GM12878 (cell line): ENCODE results near the gene RGP1. TPM values are rescaled to one million over a fixed set of nuclear protein-coding genes. Genes with fewer than 3 reads are reported as not detected.

Source experiments
- ATAC-seq: fragments of 200-7000 bp; cut with Tn5 transposase; 3 replicates; pipeline ENCODE4 v1.9.1; 2020; ENCODE audit warnings: mild to moderate bottlenecking, moderate library complexity
- BruUV-seq: library from RNA; stranded (reverse); fragments of 400-500 nt; replicated peaks from 2 replicates; lab custom pipeline; 2021; lab: Mats Ljungman, UMichigan
- CTCF ChIA-PET: fragments of 300-600 bp; sonication (Branson Sonifier 250); formaldehyde crosslinking; extraction: SDS; loops from one replicate; lab custom pipeline; 2021; ENCODE audit warnings: inconsistent platforms; lab: Yijun Ruan, JAX
- POLR2A ChIA-PET: fragments of 350-600 bp; formaldehyde crosslinking; extraction: SDS; loops from one replicate; lab custom pipeline; 2021; ENCODE audit warnings: inconsistent platforms; lab: Charles Lee
- RAD21 ChIA-PET: fragments of 300-600 bp; sonication (Branson Sonifier 250); formaldehyde crosslinking; loops from one replicate; lab custom pipeline; 2023; ENCODE audit warnings: antibody characterized with exemption; ENCODE audit not compliant: unreplicated experiment; lab: Charles Lee
- SMC1A ChIA-PET: fragments of 300-600 bp; sonication (Branson Sonifier 250); formaldehyde crosslinking; loops from one replicate; lab custom pipeline; 2023; ENCODE audit not compliant: unreplicated experiment, uncharacterized antibody; lab: Charles Lee
- DNase-seq: peaks from one replicate; pipeline ENCODE4 v3.0.0-alpha.2; 2011; ENCODE audit warnings: low read depth, low spot score
- FAIRE-seq: peaks from 3 replicates; lab custom pipeline; 2011; peaks lifted over from hg19 to GRCh38; lab: Jason Lieb, UNC
- H2AFZ ChIP-seq: 2 replicates; pipeline ENCODE4 v1.6.0; 2011; ENCODE audit warnings: low read depth, low read length, control low read depth; ENCODE audit not compliant: control insufficient read depth
- H3K27ac ChIP-seq: 2 replicates; pipeline ENCODE4 v1.5.1; 2011; ENCODE audit warnings: control low read depth; ENCODE audit not compliant: control insufficient read depth, insufficient read depth
- H3K27me3 ChIP-seq, 2 experiments: replicated peaks in 1 of 2; 2 replicates each; pipeline versions ENCODE4 v1.6.0 to v1.6.1; 2011; ENCODE audit warnings: low read length in 1 of 2; ENCODE audit not compliant: control insufficient read depth in 2 of 2, insufficient read depth in 2 of 2
- H3K36me3 ChIP-seq, 2 experiments: 2 replicates each; pipeline ENCODE4 v1.5.1; 2011; ENCODE audit warnings: low read length in 1 of 2; ENCODE audit not compliant: control insufficient read depth in 2 of 2, insufficient read depth in 2 of 2
- H3K4me1 ChIP-seq: 2 replicates; pipeline ENCODE4 v1.6.1; 2011; ENCODE audit warnings: mild to moderate bottlenecking, low read length, moderate library complexity, mixed read lengths; ENCODE audit not compliant: control insufficient read depth, insufficient read depth
- H3K4me2 ChIP-seq: 2 replicates; pipeline ENCODE4 v1.6.0; 2011; ENCODE audit warnings: control low read depth; ENCODE audit not compliant: control insufficient read depth, insufficient read depth
- H3K4me3 ChIP-seq: fragments of 200-600 bp; sonication (generic); 2 replicates; pipeline ENCODE4 v1.5.1; 2016
- H3K79me2 ChIP-seq: 2 replicates; pipeline ENCODE4 v1.6.0; 2011; ENCODE audit warnings: low read length; ENCODE audit not compliant: control insufficient read depth, insufficient read depth
- H3K9ac ChIP-seq: 2 replicates; pipeline ENCODE4 v1.8.0; 2011; ENCODE audit warnings: low read length, control low read depth, mixed read lengths; ENCODE audit not compliant: control insufficient read depth, insufficient read depth
- H3K9me3 ChIP-seq: replicated peaks from 3 replicates; pipeline ENCODE4 v1.5.1; 2011; ENCODE audit warnings: mild to moderate bottlenecking, low read length; ENCODE audit not compliant: control insufficient read depth, insufficient read depth
- H4K20me1 ChIP-seq: 2 replicates; pipeline ENCODE4 v1.6.0; 2011; ENCODE audit not compliant: control insufficient read depth, insufficient read depth
- CHD2 ChIP-seq: IDR thresholded peaks from 2 replicates; pipeline ENCODE4 v1.6.1; 2011; ENCODE audit warnings: low read depth, low read length, improper control_type of control experiment, borderline replicate concordance
- PML ChIP-seq: IDR thresholded peaks from 2 replicates; pipeline ENCODE4 v1.6.1; 2012; ENCODE audit warnings: low read length, inconsistent platforms
- RUNX3 ChIP-seq: IDR thresholded peaks from 2 replicates; pipeline ENCODE4 v1.6.1; 2012; ENCODE audit warnings: low read length, inconsistent platforms
- SMAD1 ChIP-seq: fragments of 450-650 bp; IDR thresholded peaks from 2 replicates; pipeline ENCODE4 v1.6.1; 2018; ENCODE audit warnings: mild to moderate bottlenecking, low read depth; ENCODE audit not compliant: partially characterized antibody
- SMC3 ChIP-seq: IDR thresholded peaks from 2 replicates; pipeline ENCODE4 v1.6.1; 2011; ENCODE audit warnings: low read length, improper control_type of control experiment, borderline replicate concordance
- SREBF2 ChIP-seq: IDR thresholded peaks from 2 replicates; pipeline ENCODE4 v1.6.1; 2012; ENCODE audit warnings: mild to moderate bottlenecking, low read length
- USF2 ChIP-seq: IDR thresholded peaks from 2 replicates; pipeline ENCODE4 v1.6.1; 2011; ENCODE audit warnings: low read depth, low read length, improper control_type of control experiment, borderline replicate concordance
- WGBS: methylation state at CpG from one replicate; pipeline ENCODE4 v1.1.6; 2016; ENCODE audit warnings: low lambda C conversion rate; ENCODE audit not compliant: insufficient replicate concordance, insufficient coverage; ENCODE audit errors: missing lambda C conversion rate; 5-methylcytosine and 5-hydroxymethylcytosine counted together
- in situ Hi-C: fragments of 300-500 bp; cut with MboI; formaldehyde crosslinking; loops from 9 replicates; pipeline ENCODE4 v1.14.3; 2018; ENCODE audit warnings: mixed read lengths
- intact Hi-C: fragments of 100-400 bp; cut with micrococcal nuclease; formaldehyde crosslinking; loops from one replicate; pipeline ENCODE4 v1.14.2; 2022; ENCODE audit not compliant: unreplicated experiment
- polyA plus RNA-seq, 11 experiments: library from polyadenylated mRNA; depleted of rRNA in 4 of 11; unstranded in 6 of 11; stranded (reverse) in 5 of 11; fragments of >200 nt; fragmentation: Nextera tagmentation in 4 of 11; fragmentation: Illumina TruSeq in 1 of 11; extraction: Ambion mirVana in 4 of 11; extraction: Trizol in 1 of 11; gene quantifications; 1 replicate in 1 of 11; 2 replicates in 10 of 11; pipeline versions ENCODE4 v1.2.1 to v1.2.3, GENCODE V29; 2011 to 2016; ENCODE audit warnings: inconsistent platforms in 2 of 11, missing spikeins in 2 of 11, low read depth in 1 of 11
- total RNA-seq, 4 experiments: library from RNA; depleted of rRNA in 3 of 4; stranded (reverse); fragments of >200 nt in 3 of 4; fragmentation: Illumina TruSeq in 1 of 4; extraction: Trizol in 1 of 4; gene quantifications; 2 replicates each; pipeline versions ENCODE4 v1.2.1 to v1.2.3, GENCODE V29; 2013 to 2021
- TF ChIP-seq, protein P1 (sequence below): fragments of 450-650 bp; formaldehyde crosslinking; IDR thresholded peaks from 2 replicates; pipeline ENCODE4 v1.4.0; 2020; ENCODE audit warnings: mild to moderate bottlenecking, moderate library complexity

RGP1 gene
- total and polyA plus RNA-seq, 10 of the 15 experiments (the other 5 are each of a cell fraction or from before 2014, with no cell fraction given), result 0.44 to 14.9 (median 7.4) TPM

GRCh38 chr9:35763803-35764202, 14.7 kb downstream of the RGP1 start (continued):
- TF ChIP-seq USF2, result no peak
- no peak for TF ChIP-seq CHD2
- no peak for TF ChIP-seq SREBF2
- no peak for TF ChIP-seq RUNX3
- TF ChIP-seq, all 136 proteins: peak for 0

DNA sequence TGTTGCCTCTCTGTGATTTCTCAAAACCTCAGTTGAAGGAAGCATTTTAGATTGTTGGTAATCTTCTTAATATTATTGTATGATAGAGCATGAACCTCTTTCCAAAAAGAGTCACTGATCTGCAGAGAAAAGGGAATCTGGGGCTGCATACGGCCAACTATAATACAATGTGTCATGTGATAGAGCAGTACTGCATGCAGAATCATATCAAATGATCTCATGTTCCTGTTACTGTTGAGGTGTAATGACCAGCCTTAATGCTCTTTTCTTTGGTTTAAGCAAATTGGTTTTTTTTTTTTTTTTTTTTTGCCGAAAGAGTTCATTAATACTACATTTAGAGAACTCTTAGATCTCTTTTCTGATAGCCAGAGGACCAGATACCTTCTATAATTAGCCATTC, 17.9 kb downstream of the RGP1 start:
- no peak overlapping the region for H3K4me3 ChIP-seq
- no peaks in the 10 kb centered on the region for H4K20me1 ChIP-seq
- H3K4me2 ChIP-seq, result no peak overlapping the region
- RAD21 ChIA-PET, result no interaction called here
- ATAC-seq (no peak), FAIRE-seq (no peak), DNase-seq (no peak)
- POLR2A ChIA-PET, result no interaction called here
- TF ChIP-seq, protein P1, sequence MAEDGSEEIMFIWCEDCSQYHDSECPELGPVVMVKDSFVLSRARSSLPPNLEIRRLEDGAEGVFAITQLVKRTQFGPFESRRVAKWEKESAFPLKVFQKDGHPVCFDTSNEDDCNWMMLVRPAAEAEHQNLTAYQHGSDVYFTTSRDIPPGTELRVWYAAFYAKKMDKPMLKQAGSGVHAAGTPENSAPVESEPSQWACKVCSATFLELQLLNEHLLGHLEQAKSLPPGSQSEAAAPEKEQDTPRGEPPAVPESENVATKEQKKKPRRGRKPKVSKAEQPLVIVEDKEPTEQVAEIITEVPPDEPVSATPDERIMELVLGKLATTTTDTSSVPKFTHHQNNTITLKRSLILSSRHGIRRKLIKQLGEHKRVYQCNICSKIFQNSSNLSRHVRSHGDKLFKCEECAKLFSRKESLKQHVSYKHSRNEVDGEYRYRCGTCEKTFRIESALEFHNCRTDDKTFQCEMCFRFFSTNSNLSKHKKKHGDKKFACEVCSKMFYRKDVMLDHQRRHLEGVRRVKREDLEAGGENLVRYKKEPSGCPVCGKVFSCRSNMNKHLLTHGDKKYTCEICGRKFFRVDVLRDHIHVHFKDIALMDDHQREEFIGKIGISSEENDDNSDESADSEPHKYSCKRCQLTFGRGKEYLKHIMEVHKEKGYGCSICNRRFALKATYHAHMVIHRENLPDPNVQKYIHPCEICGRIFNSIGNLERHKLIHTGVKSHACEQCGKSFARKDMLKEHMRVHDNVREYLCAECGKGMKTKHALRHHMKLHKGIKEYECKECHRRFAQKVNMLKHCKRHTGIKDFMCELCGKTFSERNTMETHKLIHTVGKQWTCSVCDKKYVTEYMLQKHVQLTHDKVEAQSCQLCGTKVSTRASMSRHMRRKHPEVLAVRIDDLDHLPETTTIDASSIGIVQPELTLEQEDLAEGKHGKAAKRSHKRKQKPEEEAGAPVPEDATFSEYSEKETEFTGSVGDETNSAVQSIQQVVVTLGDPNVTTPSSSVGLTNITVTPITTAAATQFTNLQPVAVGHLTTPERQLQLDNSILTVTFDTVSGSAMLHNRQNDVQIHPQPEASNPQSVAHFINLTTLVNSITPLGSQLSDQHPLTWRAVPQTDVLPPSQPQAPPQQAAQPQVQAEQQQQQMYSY (CRISPR knock-in tag), result no peak
- TF ChIP-seq SMAD1, result no peak
- no peak for TF ChIP-seq SMC3
- TF ChIP-seq PML, result no peak
- no peaks in the 10 kb centered on the region for H3K9me3 ChIP-seq
- WGBS, result 90% methylated on average over 1 of the region's 2 CpGs
- no peaks in the 10 kb centered on the region for H3K27me3 ChIP-seq
- no peak overlapping the region for H3K27ac ChIP-seq
- no peaks in the 10 kb centered on the region for H3K4me1 ChIP-seq
- in situ Hi-C loops, result no loop called here
- H3K9ac ChIP-seq, result no peak overlapping the region
- H3K36me3 ChIP-seq, result 0 out of 4 replicates have a peak, but pooled peaks cover 0 to 3% of the 10 kb centered on the region in 2 experiments
- no peak overlapping the region for H2AFZ ChIP-seq
- intact Hi-C loops, result no loop called here
- CTCF ChIA-PET, result no interaction called here
- SMC1A ChIA-PET, result no interaction called here
- no TSS peak for BruUV-seq
- H3K79me2 ChIP-seq, result peaks cover 4% of the 10 kb centered on the region
